GM04504 (cell line): ENCODE measurements around the gene TNS1.
"Not testable (repeated sequence)": the region's sequence is repeated elsewhere in the genome, so short reads cannot be mapped to it uniquely, and the experiment has no call there.

Source experiments
- DNase-seq: peaks from one replicate; pipeline ENCODE4 v3.0.0-alpha.2; 2012; ENCODE audit warnings: low read depth

Gene TNS1

DNA sequence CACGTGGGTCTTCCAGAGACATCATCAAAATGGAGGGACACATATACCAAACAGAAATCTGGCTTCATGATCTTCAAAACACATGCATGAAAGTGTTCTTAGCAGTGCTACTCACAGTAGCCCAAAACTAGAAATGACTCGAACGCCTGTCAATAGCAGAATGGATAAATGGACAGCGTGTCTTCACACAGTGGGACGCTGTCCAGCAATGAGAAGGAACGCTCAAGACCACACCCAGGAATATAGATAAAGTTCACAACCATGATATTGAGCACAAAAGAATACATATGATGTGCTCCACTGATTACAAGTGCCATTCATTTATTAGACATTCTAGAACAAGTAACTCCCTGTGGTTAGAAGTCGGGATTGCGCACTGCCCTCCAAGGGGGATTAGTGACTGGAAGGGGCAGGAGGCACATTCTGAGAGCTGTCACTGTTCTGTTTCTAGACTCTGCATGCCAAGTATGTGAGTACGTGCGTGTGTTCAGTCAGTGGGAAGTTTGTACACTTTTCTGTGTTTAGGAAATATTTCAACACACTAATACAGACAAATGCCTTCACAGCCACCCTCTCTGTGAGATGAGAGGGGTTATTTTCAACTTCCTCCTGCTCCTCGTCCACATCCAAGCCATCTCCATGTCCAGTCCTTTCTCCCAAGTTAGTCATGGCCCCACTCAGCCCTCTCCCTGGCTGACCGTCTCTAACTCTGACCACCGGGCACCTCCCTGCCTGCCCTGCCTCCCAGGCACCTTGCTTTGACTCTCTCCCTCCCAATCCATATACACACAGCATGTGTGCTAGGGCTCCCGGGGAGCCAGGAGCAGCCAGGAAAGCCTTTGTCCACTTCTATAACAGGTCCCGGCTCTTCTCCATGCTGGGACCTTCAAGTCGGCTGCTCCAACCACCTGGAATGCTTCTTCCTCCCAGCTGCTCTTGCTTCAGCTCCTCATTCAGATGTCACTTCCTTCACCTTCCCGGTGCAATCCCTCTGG lies 26.9 kb upstream of the TNS1 start:
- no peak for DNase-seq

DNA sequence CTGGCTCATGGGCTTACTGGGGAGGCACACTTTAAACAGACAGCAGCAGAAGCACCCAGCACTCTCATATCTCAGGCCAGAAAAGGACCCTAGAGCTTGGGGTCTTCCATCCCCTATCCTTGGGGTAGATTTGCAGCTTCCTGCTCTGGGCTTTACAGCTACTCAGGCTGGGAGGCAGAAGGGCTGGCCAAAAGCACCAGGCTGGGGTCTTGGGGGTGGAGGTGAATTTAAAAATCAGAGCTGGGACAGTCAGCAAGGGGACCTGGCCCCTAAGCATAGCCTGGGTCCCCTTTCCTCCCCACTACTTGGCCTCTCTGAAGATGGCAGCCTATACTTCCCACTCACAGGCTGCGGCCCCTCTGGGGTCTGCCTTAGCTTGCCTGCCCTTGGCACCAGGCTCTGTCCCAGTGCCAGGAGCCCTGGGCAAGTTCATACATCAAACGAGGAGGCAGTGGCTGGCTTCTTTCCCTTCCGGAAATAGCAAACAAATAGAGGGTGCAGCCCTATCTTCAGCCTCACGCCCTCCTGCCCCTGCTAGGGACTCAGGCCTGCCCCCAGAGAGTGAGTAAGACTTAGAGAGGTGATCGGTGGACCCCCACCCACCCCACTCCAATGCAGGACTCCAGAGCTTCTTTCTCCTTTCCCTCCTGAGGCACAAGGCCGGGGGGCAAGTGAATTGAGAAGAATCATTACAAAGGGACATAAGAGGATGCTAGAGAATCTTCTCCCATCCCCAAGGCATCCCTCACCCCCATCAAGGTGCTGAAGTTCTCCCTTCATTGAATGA lies 26.0 kb upstream of the TNS1 start:
- no peak for DNase-seq

DNA sequence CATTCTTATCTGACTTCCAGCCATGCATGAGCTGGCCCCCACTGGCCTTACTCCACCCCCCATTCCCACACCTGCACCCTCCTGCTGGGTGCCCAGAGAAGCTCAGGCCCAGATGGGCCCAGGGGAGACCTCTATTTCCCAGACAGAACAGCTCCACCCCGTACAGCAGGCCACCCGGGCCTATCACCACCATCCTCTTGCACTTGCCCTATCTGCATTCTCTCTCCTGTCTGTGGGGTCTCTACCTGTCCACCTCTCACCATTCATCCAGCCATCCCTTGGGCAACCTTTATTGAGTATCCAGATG lies 25.3 kb upstream of the TNS1 start:
- no peak for DNase-seq

DNA sequence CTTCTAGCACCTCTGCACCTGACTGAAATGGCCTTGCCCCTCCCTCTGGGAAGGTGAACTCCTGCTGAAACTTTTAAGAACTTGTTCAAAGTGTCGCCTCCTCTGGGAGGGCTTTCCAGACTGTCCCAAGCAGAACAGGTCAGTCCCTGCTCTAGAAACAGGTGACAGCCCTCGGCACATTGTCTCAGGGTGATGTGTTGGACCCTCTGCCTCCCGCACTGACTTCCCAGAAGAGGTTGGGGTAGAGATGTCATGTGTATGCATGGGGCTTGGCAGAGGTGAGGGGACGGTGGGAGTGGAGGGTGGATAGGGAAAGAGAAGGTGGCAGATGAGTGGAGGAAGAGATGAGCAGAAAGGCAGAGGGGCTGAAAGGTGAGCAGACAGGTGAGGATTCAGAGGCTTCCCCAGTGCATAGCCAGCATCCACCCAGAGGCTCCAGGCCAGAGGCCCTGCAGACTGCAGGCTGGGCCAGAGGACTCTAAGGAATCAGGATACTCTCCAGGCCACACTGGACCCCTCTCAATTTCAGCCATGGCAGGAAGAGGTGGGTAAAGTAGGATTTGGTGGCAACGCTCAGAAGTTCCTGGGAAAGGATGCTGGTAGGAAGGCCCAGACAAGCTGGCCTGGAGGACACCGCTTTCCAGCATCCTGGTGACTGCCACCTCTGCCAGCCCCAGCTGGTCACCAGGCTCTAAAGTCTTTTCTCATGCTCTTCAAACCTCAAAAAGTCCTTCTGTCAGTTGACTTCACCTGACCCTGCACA lies 24.8 kb upstream of the TNS1 start:
- no peak for DNase-seq

DNA sequence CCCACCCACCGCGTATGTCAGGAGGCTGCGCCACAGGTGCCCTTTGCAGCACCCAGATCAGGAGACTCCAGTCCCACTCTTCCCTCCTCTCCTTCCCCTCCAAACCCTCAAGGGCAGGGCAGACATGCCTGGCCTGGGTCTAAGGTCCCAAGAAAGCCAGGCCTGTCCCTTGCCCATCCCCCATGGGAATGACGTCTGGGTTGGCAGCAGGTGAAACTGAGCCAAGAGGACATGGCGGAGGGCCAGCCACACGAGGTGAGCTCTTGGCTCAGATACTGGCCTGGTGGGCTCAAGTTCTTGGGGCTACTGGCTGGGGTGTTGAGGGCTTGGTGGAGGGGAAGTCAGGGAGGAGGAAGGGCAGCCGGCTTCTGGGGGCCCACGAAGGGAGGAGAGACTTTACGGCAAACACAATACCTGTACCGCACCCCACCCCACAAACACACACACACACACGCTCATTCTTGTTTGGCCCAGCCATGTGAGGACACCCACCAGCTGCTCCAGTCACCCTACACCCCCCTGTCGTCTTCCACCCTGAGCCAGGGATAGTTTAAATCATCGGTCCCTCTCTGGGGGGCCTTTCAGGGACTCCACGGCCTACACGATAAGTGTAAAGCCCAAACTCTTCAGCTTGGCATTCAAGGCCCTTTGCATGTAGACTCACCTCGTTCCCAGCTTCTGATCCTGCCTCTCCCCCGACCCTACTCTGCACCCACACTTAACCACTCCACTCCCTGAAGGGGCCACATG lies 24.1 kb upstream of the TNS1 start:
- no peak for DNase-seq

DNA sequence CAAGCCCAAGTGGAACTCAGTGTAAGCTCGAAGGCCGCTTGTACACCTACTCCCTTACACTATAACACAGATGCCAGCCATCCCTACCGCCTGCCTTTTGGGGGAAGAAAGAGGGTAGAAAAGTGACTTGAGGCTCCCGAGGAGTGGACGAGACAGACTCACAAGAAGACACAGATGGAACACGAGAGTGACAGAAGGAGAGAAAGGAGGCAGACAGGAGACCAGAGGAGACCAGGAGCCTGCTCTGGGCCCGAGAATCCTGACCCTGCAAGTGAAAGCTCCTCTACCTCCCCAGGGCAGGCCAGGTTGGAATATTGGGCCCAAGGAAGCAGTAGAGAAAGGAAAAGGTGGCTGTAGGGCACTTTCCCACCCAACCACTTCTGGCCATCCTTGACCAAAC lies 23.4 kb upstream of the TNS1 start:
- no peak for DNase-seq

DNA sequence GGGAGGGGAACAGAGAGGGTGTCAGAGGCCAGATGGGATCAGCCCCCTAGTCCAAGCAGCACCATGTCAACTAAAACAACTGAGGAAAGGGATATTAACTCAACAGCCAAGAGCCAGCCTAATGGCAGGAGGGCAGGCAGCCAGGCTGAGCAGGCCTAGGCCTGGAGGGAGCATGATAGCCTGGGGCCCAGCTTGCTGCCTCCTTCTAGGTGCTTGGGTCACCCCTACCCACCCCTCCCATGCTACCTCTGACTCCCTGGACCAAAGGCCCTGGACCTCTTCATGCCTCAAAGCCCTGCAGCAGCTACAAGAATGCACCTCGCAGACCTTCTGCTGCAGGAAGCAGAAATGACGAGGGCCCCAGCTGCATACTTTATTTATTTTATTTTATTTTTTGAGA lies 22.1 kb upstream of the TNS1 start:
- no peak for DNase-seq

DNA sequence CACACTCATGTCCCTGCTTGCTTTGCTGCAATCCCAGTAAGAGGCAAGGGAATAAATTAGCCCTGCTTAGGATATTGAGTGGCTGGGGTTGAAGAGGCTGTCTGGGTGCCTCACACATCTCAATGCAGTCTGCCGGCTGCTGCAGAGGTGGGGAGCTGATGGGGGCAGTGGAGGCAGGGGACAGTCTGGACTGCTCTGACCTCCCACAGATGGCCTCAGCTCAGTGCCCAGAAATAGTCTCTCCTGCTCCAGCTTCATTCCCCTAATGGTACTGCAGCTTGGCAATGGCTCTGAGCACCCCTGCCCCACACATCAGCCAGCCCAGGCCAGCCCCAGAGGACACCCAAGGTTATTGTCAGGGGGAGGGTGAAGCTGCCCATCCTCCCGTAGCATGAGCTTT lies 21.5 kb upstream of the TNS1 start:
- no peak for DNase-seq

DNA sequence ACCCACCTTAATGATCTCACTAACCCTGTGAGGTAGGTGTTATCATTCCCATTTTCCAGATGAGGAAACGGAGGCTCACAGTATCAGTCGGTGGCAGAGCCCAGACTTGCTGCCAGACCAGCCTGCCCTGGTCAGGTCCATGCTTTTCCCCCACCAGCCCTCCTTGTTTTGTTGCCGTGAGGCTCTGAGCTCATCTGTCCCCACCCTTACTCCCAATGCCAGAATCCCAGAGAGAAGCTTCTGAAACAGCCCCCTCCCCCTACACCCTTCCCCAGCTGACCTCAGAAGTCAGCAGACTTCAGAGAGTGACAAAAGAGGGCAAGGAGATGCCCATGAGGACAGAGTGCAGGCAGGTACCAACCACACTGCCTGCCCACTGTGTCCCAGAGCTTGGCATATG lies 20.8 kb upstream of the TNS1 start:
- no peak for DNase-seq

DNA sequence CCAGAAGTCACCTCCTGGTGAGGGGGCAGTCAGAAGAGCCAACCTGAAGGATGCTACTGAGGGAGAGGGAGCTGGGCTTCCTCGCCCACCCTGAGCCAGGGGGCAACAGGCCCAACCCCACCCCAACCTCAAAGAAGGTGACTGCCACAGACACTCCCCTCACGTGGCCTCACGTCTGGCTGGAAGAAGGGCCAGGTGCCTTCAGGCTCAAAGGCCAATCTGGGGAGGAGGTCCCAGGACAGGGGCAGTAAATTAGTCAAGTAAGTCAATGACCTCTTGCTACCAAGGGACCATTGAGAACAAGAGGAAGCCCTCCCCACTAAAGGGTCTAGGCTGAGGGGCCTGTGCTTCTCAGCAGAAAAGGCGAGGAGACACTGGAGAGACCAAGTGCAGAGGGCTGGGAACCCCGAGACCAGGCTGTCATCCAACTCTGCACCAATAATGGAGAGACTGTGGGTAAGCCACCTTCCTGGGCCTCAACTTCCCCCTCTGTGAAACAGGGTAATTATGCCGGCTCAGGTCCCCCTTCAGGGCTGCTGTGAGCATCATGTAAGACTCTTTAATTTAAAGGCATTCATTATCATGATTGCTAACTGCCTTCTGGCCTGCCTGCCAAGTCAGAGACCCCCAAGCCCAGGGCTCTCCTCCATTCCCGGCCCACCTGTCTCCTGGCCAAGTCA lies 20.2 kb upstream of the TNS1 start:
- DNase-seq, result no peak

DNA sequence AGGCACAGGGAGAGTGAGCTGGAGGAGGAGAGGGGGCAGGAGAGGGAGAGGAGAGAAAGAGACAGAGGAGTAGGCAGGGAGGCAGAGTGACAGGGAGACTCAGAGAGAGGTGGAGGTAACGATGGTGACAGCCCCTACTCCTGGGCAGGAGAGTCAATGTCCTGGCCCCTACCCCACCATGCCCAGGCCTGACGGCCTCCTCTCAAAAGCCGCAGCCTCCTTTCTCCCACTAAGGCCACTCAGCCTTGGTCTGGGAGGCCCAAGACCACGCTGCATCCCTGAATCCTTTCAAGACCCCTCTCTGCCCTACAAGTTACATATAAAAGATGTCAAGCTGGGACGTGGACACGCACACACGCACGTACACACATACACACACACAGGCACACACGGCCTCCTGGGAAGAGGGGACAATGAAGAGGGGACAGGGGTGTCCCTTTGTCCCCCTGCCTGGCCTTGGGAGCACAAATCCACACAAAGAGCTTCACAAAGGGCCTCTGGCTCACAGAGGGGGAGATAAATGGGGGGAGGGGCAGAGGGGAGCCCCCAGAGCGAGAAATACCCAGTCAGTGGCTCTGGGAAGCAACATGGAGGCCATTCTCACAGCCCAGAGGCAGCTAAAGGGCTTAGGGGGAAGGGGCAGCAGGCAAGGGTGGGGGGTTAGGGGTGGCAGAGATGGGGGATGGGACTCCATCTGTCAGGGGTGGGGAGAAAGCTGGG lies 19.5 kb upstream of the TNS1 start:
- no peak for DNase-seq

DNA sequence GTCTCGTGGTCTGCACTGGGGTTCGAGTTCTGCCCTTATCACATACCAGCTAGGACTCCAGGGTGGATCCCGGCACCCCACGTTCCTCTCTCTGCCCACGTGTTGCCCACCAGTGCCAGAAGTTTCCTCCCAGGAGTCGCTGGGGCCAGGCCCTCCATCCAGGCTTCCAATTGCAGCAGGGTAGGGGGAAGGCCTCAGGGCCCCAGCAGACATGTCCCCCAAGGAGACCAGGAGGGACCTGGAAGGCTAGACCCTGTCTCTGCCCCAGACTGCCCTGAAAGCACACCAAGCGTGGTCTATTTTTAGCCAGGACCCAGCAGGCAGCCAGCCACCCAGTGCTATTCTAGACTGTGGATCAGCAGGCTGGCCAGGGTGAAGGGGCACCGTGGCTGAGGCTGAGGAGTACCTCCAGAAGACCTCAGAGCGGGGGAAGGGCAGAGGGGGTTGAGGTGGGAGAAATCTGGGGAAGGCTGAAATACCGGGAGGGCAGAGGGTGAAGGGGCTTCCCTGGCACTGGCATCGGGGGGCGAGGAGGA lies 18.8 kb upstream of the TNS1 start:
- DNase-seq, result no peak

DNA sequence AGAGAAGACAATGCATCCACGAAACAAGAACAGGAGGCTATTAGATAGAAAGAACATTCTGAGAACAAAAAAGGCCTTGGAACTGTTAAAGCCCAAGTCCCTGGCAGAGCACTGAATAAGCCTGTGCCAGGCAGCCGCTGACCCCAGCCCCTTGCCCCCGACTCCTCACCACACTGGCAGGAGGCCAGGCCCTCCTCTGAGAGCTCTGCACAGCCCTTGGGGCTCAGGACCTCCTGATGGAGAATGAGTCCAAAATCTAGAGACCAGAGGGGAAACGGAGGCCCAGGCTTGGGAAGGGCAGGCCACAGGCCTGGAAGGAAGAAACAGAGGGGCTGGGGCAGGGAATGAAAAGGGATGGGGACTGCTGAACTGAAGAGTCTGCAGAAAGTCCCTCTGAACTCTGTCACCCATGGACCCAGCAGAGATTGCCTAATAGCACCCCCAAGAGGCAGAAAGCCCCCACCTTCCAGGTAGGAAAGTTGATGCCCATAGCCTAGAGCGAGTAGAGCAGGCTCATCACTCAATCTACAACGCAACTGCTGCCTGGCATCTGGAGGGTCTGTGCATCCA lies 18.3 kb upstream of the TNS1 start:
- no peak for DNase-seq

DNA sequence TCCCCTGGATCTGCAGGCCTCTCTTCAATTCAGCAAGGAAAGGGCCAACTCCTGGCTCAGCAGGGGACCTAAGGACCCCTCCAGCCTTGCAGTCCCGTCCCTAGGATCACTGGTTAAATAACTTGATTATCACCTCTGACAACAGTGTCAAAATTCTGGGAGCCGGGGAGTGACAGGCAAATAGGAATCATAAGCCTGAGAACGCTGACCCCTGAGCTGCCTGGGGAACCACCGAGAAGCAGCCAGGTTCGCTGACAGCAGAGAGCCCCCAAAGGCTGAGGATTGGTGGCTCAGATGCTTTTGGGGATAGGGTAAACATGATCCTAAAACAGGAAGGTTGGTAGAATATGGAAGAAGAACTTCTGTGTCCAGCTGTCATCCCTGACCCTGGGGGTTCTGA lies 17.5 kb upstream of the TNS1 start:
- DNase-seq, result no peak

DNA sequence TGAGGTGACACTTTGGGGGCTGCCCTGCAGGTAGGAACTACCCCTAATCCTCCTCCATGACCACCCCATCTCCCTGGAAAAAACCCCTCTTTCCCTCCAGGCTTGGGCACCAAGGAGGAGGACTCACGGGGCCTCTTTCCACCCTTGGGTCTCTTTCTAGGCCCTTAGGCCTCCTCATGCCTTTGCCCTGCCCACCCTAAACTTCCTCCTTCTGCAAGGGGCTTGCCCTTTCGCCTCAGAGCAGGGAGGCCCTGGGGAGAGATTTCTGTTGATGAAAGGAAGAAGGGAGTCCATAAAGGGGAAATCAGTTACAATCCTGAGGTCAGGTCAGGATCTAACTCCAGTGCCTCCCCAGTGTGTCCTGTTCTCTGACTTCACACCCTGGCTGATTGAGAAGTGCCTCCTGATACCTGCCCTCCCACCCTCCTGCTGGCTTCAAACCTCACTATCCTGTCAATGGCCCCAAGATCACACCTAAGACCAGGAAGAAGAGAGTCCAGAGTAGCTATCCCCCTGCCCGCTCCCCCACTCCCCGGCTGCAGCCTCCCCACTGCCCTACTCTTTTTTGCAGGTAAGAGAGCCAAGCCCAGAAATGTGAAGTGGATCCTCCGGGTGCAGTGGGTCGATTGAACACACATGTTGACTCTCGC lies 16.7 kb upstream of the TNS1 start:
- no peak for DNase-seq

DNA sequence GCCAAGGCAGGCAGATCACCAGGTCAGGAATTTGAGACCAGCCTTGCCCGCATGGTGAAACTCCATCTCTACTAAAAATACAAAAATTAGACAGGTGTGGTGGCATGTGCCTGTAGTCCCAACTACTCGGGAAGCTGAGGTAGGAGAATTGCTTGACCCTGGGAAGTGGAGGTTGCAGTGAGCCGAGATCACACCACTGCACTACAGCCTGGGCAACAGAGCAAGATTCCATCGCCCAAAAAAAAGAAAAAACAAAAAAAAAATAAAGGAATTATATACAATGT lies 16.0 kb upstream of the TNS1 start:
- DNase-seq, result not testable (repeated sequence)

DNA sequence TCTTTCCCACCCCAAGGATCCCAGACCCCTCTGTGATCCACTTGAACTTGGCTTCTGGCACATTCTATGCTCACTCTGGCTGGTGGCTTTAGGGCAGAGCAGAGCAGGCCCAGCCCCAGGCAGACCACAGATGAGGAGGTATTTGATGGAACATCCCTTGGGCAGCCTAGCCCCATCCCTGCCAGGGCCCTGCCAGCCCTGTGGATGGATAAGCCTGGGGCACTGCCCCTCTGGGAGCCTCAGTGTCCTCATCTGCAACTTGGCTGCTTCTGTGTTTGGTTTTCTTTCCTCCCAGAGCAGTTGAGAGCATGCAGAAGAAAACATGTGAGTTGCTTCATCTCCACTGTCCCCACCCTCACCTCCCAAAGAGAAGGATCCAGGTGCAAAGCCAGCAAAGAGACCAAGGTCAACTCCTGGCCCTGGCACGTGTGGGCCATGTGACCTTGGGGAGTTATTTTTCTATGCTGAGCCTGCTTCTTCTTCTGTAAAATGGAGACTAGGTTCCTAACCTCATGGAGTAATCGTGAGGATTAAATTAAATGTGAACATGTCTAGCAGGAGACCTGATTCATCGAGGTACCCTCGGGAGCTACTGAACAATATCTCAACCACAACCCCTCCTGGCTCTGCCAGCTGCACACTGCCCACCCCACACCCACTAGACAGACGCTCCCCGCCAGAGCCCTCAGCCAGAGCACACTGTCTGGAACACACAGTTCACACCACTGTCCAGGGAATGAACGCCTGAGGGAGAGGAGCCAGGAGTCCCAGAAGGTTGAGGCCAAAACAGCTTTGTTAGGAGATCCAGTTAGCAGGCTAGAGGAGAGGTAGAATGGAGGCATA lies 14.6 kb upstream of the TNS1 start:
- DNase-seq, result no peak

DNA sequence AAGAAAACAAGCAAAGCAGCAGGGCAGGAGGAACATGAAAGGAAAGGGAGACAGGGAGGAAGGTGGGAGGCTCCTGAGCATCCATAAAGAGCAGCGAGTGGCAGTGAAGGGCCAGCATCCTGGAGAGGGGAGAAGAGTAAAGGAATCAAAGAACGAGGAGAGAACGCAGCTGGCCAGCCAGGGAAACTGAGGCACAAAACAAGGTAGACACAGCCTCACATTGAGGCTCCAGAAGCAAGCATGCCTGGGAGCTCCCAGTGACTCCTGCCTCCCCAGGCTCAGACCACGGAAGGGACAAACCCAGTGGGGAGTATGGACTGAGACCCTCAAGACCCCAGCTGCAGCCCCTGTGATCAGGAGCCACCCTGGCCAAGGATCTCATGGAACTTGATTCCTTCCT lies 14.0 kb upstream of the TNS1 start:
- DNase-seq, result no peak
